ENCODE results near the gene NEDD9.

NEDD9 gene

GRCh38 chr6:11172501-11173327, 59.8 kb downstream of the NEDD9 start:
- DNase-seq: peak; percentile 89

- no peak for DNase-seq
Measured at GRCh38 chr6:11171952-11172351, 60.5 kb downstream of the NEDD9 start.

- peak; percentile 37 for DNase-seq
Measured at GRCh38 chr6:11168091-11168635, 64.3 kb downstream of the NEDD9 start.

- no peak for DNase-seq
Measured at GRCh38 chr6:11166948-11167347, 65.5 kb downstream of the NEDD9 start.

- no peak for DNase-seq
Measured at GRCh38 chr6:11164717-11165646, 67.5 kb downstream of the NEDD9 start.

GRCh38 chr6:11163932-11164331, 68.5 kb downstream of the NEDD9 start:
- no peak for DNase-seq

- DNase-seq: no peak
Measured at GRCh38 chr6:11162262-11162661, 70.2 kb downstream of the NEDD9 start.

GRCh38 chr6:11161031-11161956, 71.2 kb downstream of the NEDD9 start:
- DNase-seq: no peak

GRCh38 chr6:11160199-11160598, 72.3 kb downstream of the NEDD9 start:
- no peak for DNase-seq

- DNase-seq: no peak
Measured at GRCh38 chr6:11155589-11155988, 76.9 kb downstream of the NEDD9 start.

GRCh38 chr6:11153447-11153846, 79.0 kb downstream of the NEDD9 start:
- no peak for DNase-seq

GRCh38 chr6:11152581-11152980, 79.9 kb downstream of the NEDD9 start:
- no peak for DNase-seq

GRCh38 chr6:11151488-11151887, 81.0 kb downstream of the NEDD9 start:
- DNase-seq: no peak

GRCh38 chr6:11149551-11149950, 82.9 kb downstream of the NEDD9 start:
- DNase-seq: no peak

- DNase-seq: no peak
Measured at GRCh38 chr6:11146117-11146826, 86.2 kb downstream of the NEDD9 start.

- peak; percentile 87 for DNase-seq
Measured at GRCh38 chr6:11144393-11144851, 88.0 kb downstream of the NEDD9 start.

GRCh38 chr6:11143394-11144371, 88.8 kb downstream of the NEDD9 start:
- no peak for DNase-seq

GRCh38 chr6:11142296-11143027, 90.0 kb downstream of the NEDD9 start:
- DNase-seq: no peak

GRCh38 chr6:11141295-11141694, 91.2 kb downstream of the NEDD9 start:
- DNase-seq: no peak

GRCh38 chr6:11140056-11140455, 92.4 kb downstream of the NEDD9 start:
- DNase-seq: no peak

All from eye (tissue), 1 donor.